Kidney (tissue), 14 donors: Measurements from ENCODE around the gene ARHGAP26. TPM values are rescaled to one million over a fixed set of nuclear protein-coding genes. Genes with fewer than 3 reads are reported as not detected.

Experiments used
- DNase-seq, 5 donors: peaks; one replicate each; pipeline ENCODE4 v3.0.0-alpha.2; 2013 to 2020
- FAIRE-seq: peaks from 2 replicates; lab custom pipeline; 2012; peaks lifted over from hg19 to GRCh38; lab: Jason Lieb, UNC
- H3K27ac ChIP-seq, 2 donors: one replicate each; pipeline ENCODE4 v1.7.0; 2013; ENCODE audit warnings: low read depth in 2 of 2, low read length in 2 of 2, inconsistent platforms in 1 of 2
- H3K27me3 ChIP-seq: one replicate; pipeline ENCODE4 v1.7.1; 2013; ENCODE audit warnings: low read length, inconsistent platforms; ENCODE audit not compliant: control insufficient read depth, insufficient read depth
- H3K36me3 ChIP-seq, 3 donors: one replicate each; pipeline versions ENCODE4 v1.7.0 to v1.7.1; 2013; ENCODE audit warnings: low read length in 3 of 3, control low read depth in 1 of 3, inconsistent platforms in 1 of 3; ENCODE audit not compliant: insufficient read depth in 3 of 3, control insufficient read depth in 2 of 3
- H3K4me1 ChIP-seq, 3 donors: one replicate each; pipeline versions ENCODE4 v1.7.0 to v1.7.1; 2013; ENCODE audit warnings: low read length in 3 of 3, inconsistent platforms in 1 of 3, low read depth in 1 of 3; ENCODE audit not compliant: control insufficient read depth in 2 of 3, insufficient read depth in 2 of 3
- H3K4me3 ChIP-seq, 3 donors: one replicate each; pipeline versions ENCODE4 v1.7.0 to v1.8.1; 2013; ENCODE audit warnings: low read length in 3 of 3, control low read depth in 1 of 3, inconsistent platforms in 1 of 3
- H3K9ac ChIP-seq, 3 donors: one replicate each; pipeline versions ENCODE4 v1.7.0 to v1.7.1; 2013; ENCODE audit warnings: low read length in 3 of 3, control low read depth in 1 of 3, inconsistent platforms in 1 of 3
- H3K9me3 ChIP-seq, 3 donors: one replicate each; pipeline versions ENCODE4 v1.7.0 to v1.7.1; 2013; ENCODE audit warnings: low read length in 3 of 3, control low read depth in 1 of 3, inconsistent platforms in 1 of 3; ENCODE audit not compliant: control insufficient read depth in 2 of 3, insufficient read depth in 1 of 3
- CTCF ChIP-seq: IDR thresholded peaks from 3 replicates; pipeline ENCODE4 v1.5.1; 2012; ENCODE audit warnings: mild to moderate bottlenecking, moderate library complexity, borderline replicate concordance; ENCODE audit not compliant: insufficient read depth; ENCODE audit errors: extremely low read depth
- intact Hi-C: fragments of 100-400 bp; cut with DNase I; formaldehyde crosslinking; loops from one replicate; pipeline ENCODE4 v1.11.1; 2022
- polyA plus RNA-seq: library from polyadenylated mRNA; stranded (reverse); fragments of 350-450 nt; fragmentation: Illumina TruSeq; extraction: RNeasy Lipid Tissue Mini Kit (QIAGEN cat#74804); gene quantifications from one replicate; pipeline ENCODE4 v1.2.3, GENCODE V29; 2014; ENCODE audit warnings: low read depth, low replicate concordance; ENCODE audit not compliant: insufficient read depth
- total RNA-seq: library from RNA; stranded (reverse); fragmentation: NEBNext Ultra II Directional; extraction: Animal tissue kit (Norgen Biotek cat#: 25700); gene quantifications from one replicate; pipeline ENCODE4 v1.2.1, GENCODE V29; 2021
- donor health status: control.
- donor health status: control.
- donor health status: control.
- donor health status: control.
- donor health status: control.
- donor health status: DM: yes; HTN: yes; CAD: no.
- donor health status: Normal renal cell carcinoma (clear cell type).

ARHGAP26 gene
- total and polyA plus RNA-seq, 2 donors from 2014 or later: 2.5 to 85.7 TPM

- no peak overlapping the region for H3K9ac ChIP-seq
- peaks cover 0 to 8% (median 2%) of the 10 kb centered on the region in 3 donors for H3K4me1 ChIP-seq
- H3K27me3 ChIP-seq: no peaks in the 10 kb centered on the region
- H3K4me3 ChIP-seq: no peak overlapping the region
- intact Hi-C loops: no loop called here
- no peak for TF ChIP-seq CTCF
- H3K9me3 ChIP-seq: no peaks in the 10 kb centered on the region
- FAIRE-seq (no peak), DNase-seq (no peak)
- H3K27ac ChIP-seq: no peak overlapping the region
- no peaks in the 10 kb centered on the region for H3K36me3 ChIP-seq
Measured at GRCh38 chr5:143168171-143168741, 398.1 kb downstream of the ARHGAP26 start.

GRCh38 chr5:143168921-143169810 is 399.0 kb downstream of the ARHGAP26 start:
- DNase-seq (no peak), FAIRE-seq (no peak)
- no peak overlapping the region for H3K9ac ChIP-seq
- no peak for TF ChIP-seq CTCF
- H3K9me3 ChIP-seq: no peaks in the 10 kb centered on the region
- no peak overlapping the region for H3K4me3 ChIP-seq
- H3K27me3 ChIP-seq: no peaks in the 10 kb centered on the region
- no peaks in the 10 kb centered on the region for H3K36me3 ChIP-seq
- intact Hi-C loops: no loop called here
- no peak overlapping the region for H3K27ac ChIP-seq
- H3K4me1 ChIP-seq: peaks cover 0 to 8% (median 2%) of the 10 kb centered on the region in 3 donors

DNA sequence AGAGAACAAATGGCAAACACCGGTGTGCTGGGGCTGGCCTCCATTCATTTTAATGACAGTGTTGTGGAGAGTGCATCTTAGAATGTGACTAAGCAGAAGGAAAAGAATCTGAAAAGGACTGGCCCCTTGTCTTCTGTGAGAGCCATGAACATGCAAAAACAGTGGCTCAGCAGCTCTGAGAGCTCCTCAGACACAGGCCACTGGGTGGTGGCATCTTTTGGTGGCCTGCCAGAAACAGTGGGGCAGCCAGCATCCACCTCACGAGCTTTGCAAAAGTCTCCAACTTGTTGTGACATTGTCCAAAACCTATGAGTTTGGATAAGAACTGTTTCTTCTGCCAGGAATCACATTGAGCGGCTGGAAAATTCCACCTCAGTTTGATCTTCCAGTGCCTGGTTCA is 399.9 kb downstream of the ARHGAP26 start:
- no peak overlapping the region for H3K27ac ChIP-seq
- H3K4me3 ChIP-seq: no peak overlapping the region
- H3K36me3 ChIP-seq: no peaks in the 10 kb centered on the region
- intact Hi-C loops: no loop called here
- H3K9ac ChIP-seq: no peak overlapping the region
- no peaks in the 10 kb centered on the region for H3K27me3 ChIP-seq
- DNase-seq: no peak
- FAIRE-seq: no peak
- TF ChIP-seq CTCF: no peak
- peaks cover 0 to 8% (median 2%) of the 10 kb centered on the region in 3 donors for H3K4me1 ChIP-seq
- no peaks in the 10 kb centered on the region for H3K9me3 ChIP-seq
